HG03460 (cell line): ENCODE measurements around the gene CEP131.

ENCODE experiments used
- ATAC-seq: cut with Tn5 transposase; IDR thresholded peaks from one replicate; pipeline ENCODE4 v1.9.1; 2021; ENCODE audit not compliant: unreplicated experiment

Gene CEP131

GRCh38 chr17:81189016-81189415 lies 33.7 kb downstream of the CEP131 start:
- ATAC-seq = no peak

GRCh38 chr17:81188491-81188840 lies 34.3 kb downstream of the CEP131 start:
- ATAC-seq = no peak

- ATAC-seq = no peak
These were observed 34.9 kb downstream of the CEP131 start for GRCh38 chr17:81187586-81188490.

GRCh38 chr17:81187120-81187519 lies 35.6 kb downstream of the CEP131 start:
- no peak for ATAC-seq

- no peak for ATAC-seq
These were observed 36.6 kb downstream of the CEP131 start for GRCh38 chr17:81186203-81186602.

- no peak for ATAC-seq
These were observed 38.2 kb downstream of the CEP131 start for GRCh38 chr17:81184555-81184954.

GRCh38 chr17:81183807-81184206 lies 39.0 kb downstream of the CEP131 start:
- no peak for ATAC-seq

GRCh38 chr17:81183316-81183715 lies 39.4 kb downstream of the CEP131 start:
- ATAC-seq = no peak

- ATAC-seq = no peak
These were observed 40.2 kb downstream of the CEP131 start for GRCh38 chr17:81182596-81182995.

GRCh38 chr17:81181811-81182185 lies 41.0 kb downstream of the CEP131 start:
- no peak for ATAC-seq

- ATAC-seq = no peak
These were observed 41.6 kb downstream of the CEP131 start for GRCh38 chr17:81180836-81181810.

GRCh38 chr17:81179861-81180260 lies 42.9 kb downstream of the CEP131 start:
- ATAC-seq = no peak

GRCh38 chr17:81179220-81179619 lies 43.5 kb downstream of the CEP131 start:
- ATAC-seq = no peak

GRCh38 chr17:81178136-81179091 lies 44.4 kb downstream of the CEP131 start:
- no peak for ATAC-seq

- no peak for ATAC-seq
These were observed 46.1 kb downstream of the CEP131 start for GRCh38 chr17:81176666-81177065.

- no peak for ATAC-seq
These were observed 49.0 kb downstream of the CEP131 start for GRCh38 chr17:81173762-81174155.

- no peak for ATAC-seq
These were observed 49.6 kb downstream of the CEP131 start for GRCh38 chr17:81173052-81173761.

- ATAC-seq = no peak
These were observed 50.8 kb downstream of the CEP131 start for GRCh38 chr17:81171941-81172340.

GRCh38 chr17:81170727-81171494 lies 51.9 kb downstream of the CEP131 start:
- no peak for ATAC-seq
